ENCODE results near the gene TSPO2. TPM values are rescaled to one million over a fixed set of nuclear protein-coding genes. Genes with fewer than 3 reads are reported as not detected.

The TSPO2 gene
- total RNA-seq, 1 experiment from 2014 or later: not detected

DNA sequence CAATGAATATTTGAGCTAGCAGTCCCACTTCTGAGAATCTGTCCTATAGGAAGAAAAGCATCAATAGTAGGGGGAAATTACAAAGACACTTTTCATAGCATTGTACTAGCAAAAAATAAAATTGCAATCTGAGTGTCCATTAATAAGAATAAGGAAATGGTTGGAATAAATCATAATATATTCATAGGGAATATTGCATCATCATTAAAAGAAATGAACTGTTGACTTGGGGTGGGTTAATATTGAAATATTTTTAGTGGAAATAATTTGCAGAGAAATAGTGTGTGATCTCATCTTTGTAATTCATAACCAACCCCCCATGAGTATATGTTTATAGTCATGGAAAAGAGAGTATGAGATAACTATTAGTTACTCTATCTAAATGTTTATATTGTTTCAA lies 42.9 kb downstream of the TSPO2 start:
- peaks cover 19 to 46% of the 10 kb centered on the region in 2 experiments for H3K36me3 ChIP-seq (ENCODE audit: control insufficient read depth in 1 of 2, insufficient read depth in 2 of 2, low read length in 2 of 2)
- H3K4me3 ChIP-seq (replicated peaks in 1 of 2; ENCODE audit: low read depth in 1 of 2, low read length in 2 of 2): no peak overlapping the region

More for the DNA sequence above, 42.9 kb downstream of the TSPO2 start:
- TF ChIP-seq ZFX (IDR thresholded peaks at IDR 0.05) (no peak), TCF7L2 (IDR thresholded peaks at IDR 0.05; ENCODE audit: borderline replicate concordance, extremely low read depth, insufficient read depth, insufficient read length) (no peak), POLR2A (IDR thresholded peaks at IDR 0.05; ENCODE audit: borderline replicate concordance, extremely low read depth, insufficient read depth, insufficient read length) (no peak), SIN3A (IDR thresholded peaks at IDR 0.05; ENCODE audit: low read depth) (no peak), EZH2phosphoT487 (IDR thresholded peaks at IDR 0.05; ENCODE audit: borderline replicate concordance) (no peak), EGR1 (IDR thresholded peaks at IDR 0.05; ENCODE audit: low read depth) (no peak), JUND (IDR thresholded peaks at IDR 0.05) (no peak), YY1 (IDR thresholded peaks at IDR 0.05; ENCODE audit: extremely low read depth, insufficient replicate concordance, low read depth, low read length) (no peak), EZH2 (IDR thresholded peaks at IDR 0.05) (no peak), FOSL1 (IDR thresholded peaks at IDR 0.05; ENCODE audit: low read depth) (no peak), CBX3 (IDR thresholded peaks at IDR 0.05; ENCODE audit: low read depth) (no peak), ELF1 (IDR thresholded peaks at IDR 0.05; ENCODE audit: borderline replicate concordance, low read depth) (no peak), RAD21 (IDR thresholded peaks at IDR 0.05; ENCODE audit: low read depth) (no peak), SRF (IDR thresholded peaks at IDR 0.05; ENCODE audit: low read depth) (no peak)
- TF ChIP-seq, protein P1, sequence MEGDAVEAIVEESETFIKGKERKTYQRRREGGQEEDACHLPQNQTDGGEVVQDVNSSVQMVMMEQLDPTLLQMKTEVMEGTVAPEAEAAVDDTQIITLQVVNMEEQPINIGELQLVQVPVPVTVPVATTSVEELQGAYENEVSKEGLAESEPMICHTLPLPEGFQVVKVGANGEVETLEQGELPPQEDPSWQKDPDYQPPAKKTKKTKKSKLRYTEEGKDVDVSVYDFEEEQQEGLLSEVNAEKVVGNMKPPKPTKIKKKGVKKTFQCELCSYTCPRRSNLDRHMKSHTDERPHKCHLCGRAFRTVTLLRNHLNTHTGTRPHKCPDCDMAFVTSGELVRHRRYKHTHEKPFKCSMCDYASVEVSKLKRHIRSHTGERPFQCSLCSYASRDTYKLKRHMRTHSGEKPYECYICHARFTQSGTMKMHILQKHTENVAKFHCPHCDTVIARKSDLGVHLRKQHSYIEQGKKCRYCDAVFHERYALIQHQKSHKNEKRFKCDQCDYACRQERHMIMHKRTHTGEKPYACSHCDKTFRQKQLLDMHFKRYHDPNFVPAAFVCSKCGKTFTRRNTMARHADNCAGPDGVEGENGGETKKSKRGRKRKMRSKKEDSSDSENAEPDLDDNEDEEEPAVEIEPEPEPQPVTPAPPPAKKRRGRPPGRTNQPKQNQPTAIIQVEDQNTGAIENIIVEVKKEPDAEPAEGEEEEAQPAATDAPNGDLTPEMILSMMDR (IDR thresholded peaks at IDR 0.05 in 2 of 3, conservative IDR thresholded peaks at IDR 0.05 in 1 of 3; ENCODE audit: borderline replicate concordance in 1 of 3, insufficient read depth in 1 of 3, low read depth in 2 of 3, low read length in 2 of 3): no peak
- TF ChIP-seq, protein P2, sequence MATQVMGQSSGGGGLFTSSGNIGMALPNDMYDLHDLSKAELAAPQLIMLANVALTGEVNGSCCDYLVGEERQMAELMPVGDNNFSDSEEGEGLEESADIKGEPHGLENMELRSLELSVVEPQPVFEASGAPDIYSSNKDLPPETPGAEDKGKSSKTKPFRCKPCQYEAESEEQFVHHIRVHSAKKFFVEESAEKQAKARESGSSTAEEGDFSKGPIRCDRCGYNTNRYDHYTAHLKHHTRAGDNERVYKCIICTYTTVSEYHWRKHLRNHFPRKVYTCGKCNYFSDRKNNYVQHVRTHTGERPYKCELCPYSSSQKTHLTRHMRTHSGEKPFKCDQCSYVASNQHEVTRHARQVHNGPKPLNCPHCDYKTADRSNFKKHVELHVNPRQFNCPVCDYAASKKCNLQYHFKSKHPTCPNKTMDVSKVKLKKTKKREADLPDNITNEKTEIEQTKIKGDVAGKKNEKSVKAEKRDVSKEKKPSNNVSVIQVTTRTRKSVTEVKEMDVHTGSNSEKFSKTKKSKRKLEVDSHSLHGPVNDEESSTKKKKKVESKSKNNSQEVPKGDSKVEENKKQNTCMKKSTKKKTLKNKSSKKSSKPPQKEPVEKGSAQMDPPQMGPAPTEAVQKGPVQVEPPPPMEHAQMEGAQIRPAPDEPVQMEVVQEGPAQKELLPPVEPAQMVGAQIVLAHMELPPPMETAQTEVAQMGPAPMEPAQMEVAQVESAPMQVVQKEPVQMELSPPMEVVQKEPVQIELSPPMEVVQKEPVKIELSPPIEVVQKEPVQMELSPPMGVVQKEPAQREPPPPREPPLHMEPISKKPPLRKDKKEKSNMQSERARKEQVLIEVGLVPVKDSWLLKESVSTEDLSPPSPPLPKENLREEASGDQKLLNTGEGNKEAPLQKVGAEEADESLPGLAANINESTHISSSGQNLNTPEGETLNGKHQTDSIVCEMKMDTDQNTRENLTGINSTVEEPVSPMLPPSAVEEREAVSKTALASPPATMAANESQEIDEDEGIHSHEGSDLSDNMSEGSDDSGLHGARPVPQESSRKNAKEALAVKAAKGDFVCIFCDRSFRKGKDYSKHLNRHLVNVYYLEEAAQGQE (IDR thresholded peaks at IDR 0.05; ENCODE audit: low read depth): no peak
- TF ChIP-seq, protein P3, sequence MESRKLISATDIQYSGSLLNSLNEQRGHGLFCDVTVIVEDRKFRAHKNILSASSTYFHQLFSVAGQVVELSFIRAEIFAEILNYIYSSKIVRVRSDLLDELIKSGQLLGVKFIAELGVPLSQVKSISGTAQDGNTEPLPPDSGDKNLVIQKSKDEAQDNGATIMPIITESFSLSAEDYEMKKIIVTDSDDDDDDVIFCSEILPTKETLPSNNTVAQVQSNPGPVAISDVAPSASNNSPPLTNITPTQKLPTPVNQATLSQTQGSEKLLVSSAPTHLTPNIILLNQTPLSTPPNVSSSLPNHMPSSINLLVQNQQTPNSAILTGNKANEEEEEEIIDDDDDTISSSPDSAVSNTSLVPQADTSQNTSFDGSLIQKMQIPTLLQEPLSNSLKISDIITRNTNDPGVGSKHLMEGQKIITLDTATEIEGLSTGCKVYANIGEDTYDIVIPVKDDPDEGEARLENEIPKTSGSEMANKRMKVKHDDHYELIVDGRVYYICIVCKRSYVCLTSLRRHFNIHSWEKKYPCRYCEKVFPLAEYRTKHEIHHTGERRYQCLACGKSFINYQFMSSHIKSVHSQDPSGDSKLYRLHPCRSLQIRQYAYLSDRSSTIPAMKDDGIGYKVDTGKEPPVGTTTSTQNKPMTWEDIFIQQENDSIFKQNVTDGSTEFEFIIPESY (IDR thresholded peaks at IDR 0.05; ENCODE audit: extremely low read depth, insufficient replicate concordance, low read length): no peak
- TF ChIP-seq, protein P4, sequence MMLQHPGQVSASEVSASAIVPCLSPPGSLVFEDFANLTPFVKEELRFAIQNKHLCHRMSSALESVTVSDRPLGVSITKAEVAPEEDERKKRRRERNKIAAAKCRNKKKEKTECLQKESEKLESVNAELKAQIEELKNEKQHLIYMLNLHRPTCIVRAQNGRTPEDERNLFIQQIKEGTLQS (IDR thresholded peaks at IDR 0.05): no peak
- TF ChIP-seq, protein P5, sequence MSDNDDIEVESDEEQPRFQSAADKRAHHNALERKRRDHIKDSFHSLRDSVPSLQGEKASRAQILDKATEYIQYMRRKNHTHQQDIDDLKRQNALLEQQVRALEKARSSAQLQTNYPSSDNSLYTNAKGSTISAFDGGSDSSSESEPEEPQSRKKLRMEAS (IDR thresholded peaks at IDR 0.05): no peak
- no peak overlapping the region for H3K9ac ChIP-seq (ENCODE audit: low read length)
- no peak overlapping the region for H3K27ac ChIP-seq (ENCODE audit: low read depth, low read length)
- DNase-seq (ENCODE audit: low read depth, low spot score) (no peak), ATAC-seq (no peak)
- intact Hi-C loops (cut with micrococcal nuclease): no loop called here
- no peaks in the 10 kb centered on the region for H4K20me1 ChIP-seq (ENCODE audit: insufficient read depth)
- ChIA-PET RAD21 (ENCODE audit: low non-redundant PET in 1 of 2, low total read pairs in 2 of 2, uncharacterized antibody in 2 of 2, unreplicated experiment in 2 of 2) (no interaction called here), POLR2A (no interaction called here), CTCF (no interaction called here)
- H3K27me3 ChIP-seq (ENCODE audit: insufficient read depth, low read length): no peaks in the 10 kb centered on the region
- no TSS peak for BruUV-seq (replicated peaks)
- no peak overlapping the region for H3K4me2 ChIP-seq (ENCODE audit: low read length)
- H2AFZ ChIP-seq (ENCODE audit: low read depth, low read length, poor library complexity, severe bottlenecking): no peak overlapping the region
- H3K9me3 ChIP-seq (ENCODE audit: control insufficient read depth in 1 of 2, insufficient read depth in 1 of 2, low read depth in 1 of 2, low read length in 2 of 2): no peaks in the 10 kb centered on the region
- H3K4me1 ChIP-seq (ENCODE audit: control insufficient read depth in 1 of 2, insufficient read depth in 2 of 2, low read length in 2 of 2): no peaks in the 10 kb centered on the region
- H3K79me2 ChIP-seq (ENCODE audit: insufficient read depth, low read length): peaks cover 46% of the 10 kb centered on the region
- H3K9me2 ChIP-seq (ENCODE audit: insufficient read depth): no peaks in the 10 kb centered on the region
